GM21723 (cell line): ENCODE measurements around the gene PYGO2.

Source experiments
- ATAC-seq: cut with Tn5 transposase; IDR thresholded peaks from one replicate; pipeline ENCODE4 v1.9.1; 2021; ENCODE audit warnings: mild to moderate bottlenecking, moderate library complexity; ENCODE audit not compliant: unreplicated experiment

PYGO2 gene

GRCh38 chr1:154961207-154962155, at the start of gene PYGO2:
Gene PYGO2, minus strand, starts transcription at chr1:154961782. Its CDS starts 206 bp downstream, at chr1:154961576.
- ATAC-seq = peak; percentile 74

GRCh38 chr1:155011004-155011416, 49.4 kb upstream of the PYGO2 start:
- ATAC-seq = no peak

- no peak for ATAC-seq
These were observed 48.8 kb upstream of the PYGO2 start for GRCh38 chr1:155010211-155010918.

- no peak for ATAC-seq
These were observed 48.2 kb upstream of the PYGO2 start for GRCh38 chr1:155009742-155010141.

- no peak for ATAC-seq
These were observed 47.7 kb upstream of the PYGO2 start for GRCh38 chr1:155009221-155009711.

GRCh38 chr1:155008015-155008941, 46.7 kb upstream of the PYGO2 start:
- no peak for ATAC-seq

DNA sequence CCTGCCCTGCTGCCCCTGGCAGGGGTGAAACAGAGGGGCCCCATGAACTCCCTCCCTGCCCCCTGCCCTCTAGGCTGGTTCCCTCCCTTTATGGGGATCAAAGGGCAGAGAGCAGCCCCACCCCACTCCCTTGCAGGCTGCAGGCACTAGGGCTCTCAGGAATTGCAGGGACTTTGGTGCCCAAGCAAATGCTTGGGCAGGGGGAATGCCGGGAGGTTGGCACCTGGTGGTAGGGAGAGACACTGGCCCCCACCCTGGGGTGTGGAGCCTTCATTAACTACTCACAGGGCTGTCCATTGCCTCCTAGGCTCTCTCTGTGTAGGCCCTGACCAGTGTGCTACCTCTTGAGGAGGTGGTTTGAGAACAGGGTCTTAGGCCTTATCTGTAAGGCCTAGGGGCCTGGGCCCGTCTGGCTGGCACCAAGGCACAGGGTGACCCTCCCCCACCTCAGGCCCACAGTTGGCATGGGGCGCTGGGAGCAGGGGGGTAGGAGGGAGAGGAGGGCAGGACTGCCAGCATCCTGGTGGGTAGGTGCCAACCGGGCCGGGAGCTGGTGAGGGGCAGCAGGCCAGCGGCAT, 45.8 kb upstream of the PYGO2 start:
- no peak for ATAC-seq

GRCh38 chr1:155006601-155007101, 45.1 kb upstream of the PYGO2 start:
- no peak for ATAC-seq

GRCh38 chr1:155005076-155006011, 43.8 kb upstream of the PYGO2 start:
- ATAC-seq = no peak

GRCh38 chr1:155004352-155005075, 42.9 kb upstream of the PYGO2 start:
- no peak for ATAC-seq

DNA sequence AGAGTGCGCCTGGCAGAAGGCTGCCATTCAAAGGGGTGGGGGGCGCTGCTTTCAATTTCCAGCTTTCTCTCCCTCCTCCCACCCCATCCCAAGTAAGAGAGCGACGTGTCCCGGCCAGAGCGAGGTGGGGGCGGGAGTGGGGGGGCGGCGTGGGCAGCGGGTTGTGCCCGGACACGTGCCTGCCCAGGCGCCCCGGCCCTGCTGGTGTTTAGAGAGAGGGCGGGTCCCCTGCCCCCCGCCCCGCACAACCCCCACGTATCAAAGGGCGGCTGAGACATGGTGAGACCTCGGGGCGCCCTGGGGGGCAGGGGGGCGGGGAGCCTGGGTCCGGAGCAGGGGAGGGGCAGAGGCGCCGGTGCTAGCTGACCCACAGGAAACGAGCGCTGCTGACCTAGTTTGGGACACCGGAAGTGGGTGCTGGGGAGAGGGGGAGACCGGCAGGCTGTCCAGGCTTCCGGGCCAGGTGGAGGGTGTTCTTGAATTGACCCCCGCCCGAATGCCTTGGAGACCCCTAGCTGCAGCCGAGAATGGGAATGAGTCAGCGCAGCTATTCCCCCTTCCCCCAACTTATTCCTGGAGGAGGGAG, 42.3 kb upstream of the PYGO2 start:
- no peak for ATAC-seq

GRCh38 chr1:155003227-155003765, 41.7 kb upstream of the PYGO2 start:
- no peak for ATAC-seq

DNA sequence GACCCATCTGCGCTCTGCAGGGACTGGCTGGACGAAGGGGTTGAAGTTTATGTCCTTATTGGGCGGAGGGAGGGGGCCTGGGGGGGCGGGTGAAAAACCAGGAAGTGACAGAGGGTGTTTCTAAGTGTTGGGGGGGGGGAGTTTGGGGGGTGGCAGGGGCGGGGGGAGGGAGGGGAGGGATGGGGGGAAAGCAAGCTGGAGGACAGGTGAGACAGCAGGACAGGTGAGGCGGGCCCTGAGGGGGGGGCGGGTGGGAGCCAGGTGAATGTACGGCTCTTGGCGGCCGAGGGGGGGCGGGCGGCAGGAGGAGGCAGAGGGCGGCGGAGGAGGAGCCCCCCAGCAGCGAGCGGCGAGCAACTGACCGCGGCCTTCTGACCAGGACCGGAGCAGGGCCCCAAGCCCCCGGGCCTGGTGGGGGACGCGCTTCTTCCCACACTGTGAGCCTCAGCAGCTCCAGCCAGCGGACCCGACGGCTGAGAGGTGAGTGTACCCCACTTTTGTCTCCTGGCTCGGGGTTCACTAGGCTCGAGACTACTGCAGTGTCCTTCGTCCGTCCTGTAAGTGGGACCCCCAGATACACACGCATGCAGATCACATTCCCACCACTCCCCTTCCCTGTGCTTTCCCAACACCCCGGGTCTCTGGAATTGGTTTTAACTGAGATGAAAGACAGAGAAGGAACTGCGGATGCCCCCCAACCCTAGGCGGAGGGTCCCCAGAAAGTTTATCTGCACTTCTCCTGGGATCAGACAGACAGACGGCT, 41.1 kb upstream of the PYGO2 start, which contains the start of gene ZBTB7B:
Gene ZBTB7B (plus strand): TSS at position 339 of the 763 bp plus-strand sequence. CDS start 11,859 bp downstream, outside the sequence.
- ATAC-seq = peak; percentile 3

DNA sequence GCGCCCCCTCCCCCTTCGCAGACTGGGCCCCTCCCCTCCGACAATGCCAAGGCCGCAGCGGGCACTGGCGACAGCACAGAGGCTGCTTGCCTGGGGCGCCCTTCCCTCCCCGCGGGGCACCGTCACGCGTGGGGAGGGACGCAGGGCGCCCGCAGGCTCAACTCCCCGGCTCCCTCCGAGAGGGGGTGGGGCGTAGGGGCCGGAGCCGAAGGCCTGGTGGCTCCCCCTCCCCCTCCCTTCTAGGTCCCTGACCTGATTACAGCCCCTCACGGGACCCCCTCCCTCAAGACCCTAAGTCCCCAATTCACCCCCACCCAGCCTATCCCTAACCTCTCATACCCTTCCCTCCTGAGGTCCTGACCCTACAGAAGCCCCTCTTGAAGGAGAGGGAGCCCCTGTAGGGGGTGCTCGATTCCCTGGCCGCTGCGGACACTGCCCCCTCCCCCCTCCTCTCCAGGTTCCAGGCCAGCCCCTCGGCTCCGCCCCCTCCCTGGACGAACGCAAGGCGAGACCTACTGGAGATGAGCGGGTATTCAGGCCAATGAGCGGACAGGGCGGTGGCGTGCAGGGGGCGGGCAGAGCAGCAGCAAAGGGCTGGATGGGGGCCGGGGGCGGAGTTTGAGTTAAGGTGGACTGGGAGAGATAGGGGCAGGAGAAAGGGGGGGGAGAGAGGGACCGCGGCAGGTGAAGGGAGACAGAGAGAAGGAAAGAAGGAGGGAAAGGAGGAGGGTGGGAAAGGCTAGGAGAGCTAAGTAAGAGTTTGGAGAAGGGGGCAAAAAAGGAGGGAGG, 40.3 kb upstream of the PYGO2 start:
- ATAC-seq = peak; percentile 46

GRCh38 chr1:155001425-155001674, 39.8 kb upstream of the PYGO2 start:
- ATAC-seq = no peak

GRCh38 chr1:155000726-155001424, 39.3 kb upstream of the PYGO2 start:
- peak; percentile 40 for ATAC-seq
